ENCODE results near the gene NFIC. TPM values are rescaled to one million over a fixed set of nuclear protein-coding genes. Genes with fewer than 3 reads are reported as not detected.

NFIC gene
- total RNA-seq, 1 experiment from 2014 or later = 56.3 TPM

DNA sequence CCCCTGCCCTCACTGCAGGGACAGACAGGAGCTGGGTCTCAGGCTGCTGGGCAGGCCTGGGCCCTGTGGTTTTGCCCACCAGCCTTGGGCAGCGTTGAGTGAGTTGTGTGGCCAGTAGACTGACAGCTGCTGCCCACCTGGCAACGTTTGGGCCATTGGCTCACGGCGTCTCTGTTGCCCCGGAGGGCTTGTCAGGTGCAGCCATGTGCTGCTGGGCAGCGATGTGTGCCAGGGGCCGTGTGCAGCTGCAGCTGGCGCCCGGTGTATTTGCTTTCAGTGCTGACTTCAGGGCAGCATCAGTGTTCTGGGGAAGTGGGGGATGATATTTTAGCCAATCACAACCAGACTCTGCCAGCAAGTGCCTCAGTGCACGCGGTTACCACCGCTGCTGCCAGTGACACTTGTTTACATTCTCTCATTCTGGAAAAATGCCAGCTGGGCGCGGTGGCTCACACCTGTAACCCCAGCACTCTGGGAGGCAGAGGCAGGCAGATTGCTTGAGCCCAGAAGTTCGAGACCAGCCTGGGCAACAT is 150.4 kb downstream of the NFIC start:
- H3K27ac Mint-ChIP-seq (ENCODE audit: unreplicated experiment) = no peak overlapping the region
- no peaks in the 10 kb centered on the region for H3K9me3 Mint-ChIP-seq (ENCODE audit: low read depth, unreplicated experiment)
- H3K4me3 Mint-ChIP-seq (ENCODE audit: low read depth, unreplicated experiment) = no peak overlapping the region
- TF ChIP-seq, protein P1, sequence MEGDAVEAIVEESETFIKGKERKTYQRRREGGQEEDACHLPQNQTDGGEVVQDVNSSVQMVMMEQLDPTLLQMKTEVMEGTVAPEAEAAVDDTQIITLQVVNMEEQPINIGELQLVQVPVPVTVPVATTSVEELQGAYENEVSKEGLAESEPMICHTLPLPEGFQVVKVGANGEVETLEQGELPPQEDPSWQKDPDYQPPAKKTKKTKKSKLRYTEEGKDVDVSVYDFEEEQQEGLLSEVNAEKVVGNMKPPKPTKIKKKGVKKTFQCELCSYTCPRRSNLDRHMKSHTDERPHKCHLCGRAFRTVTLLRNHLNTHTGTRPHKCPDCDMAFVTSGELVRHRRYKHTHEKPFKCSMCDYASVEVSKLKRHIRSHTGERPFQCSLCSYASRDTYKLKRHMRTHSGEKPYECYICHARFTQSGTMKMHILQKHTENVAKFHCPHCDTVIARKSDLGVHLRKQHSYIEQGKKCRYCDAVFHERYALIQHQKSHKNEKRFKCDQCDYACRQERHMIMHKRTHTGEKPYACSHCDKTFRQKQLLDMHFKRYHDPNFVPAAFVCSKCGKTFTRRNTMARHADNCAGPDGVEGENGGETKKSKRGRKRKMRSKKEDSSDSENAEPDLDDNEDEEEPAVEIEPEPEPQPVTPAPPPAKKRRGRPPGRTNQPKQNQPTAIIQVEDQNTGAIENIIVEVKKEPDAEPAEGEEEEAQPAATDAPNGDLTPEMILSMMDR (IDR thresholded peaks at IDR 0.05; ENCODE audit: unreplicated experiment) = no peak
- peaks cover 6% of the 10 kb centered on the region for H3K36me3 Mint-ChIP-seq (ENCODE audit: insufficient read depth, unreplicated experiment)
- CTCF ChIA-PET = no interaction called here
- BruUV-seq (replicated peaks) = no TSS peak
- DNase-seq = peak; percentile 35
- no peaks in the 10 kb centered on the region for H3K27me3 Mint-ChIP-seq (ENCODE audit: unreplicated experiment)
- H3K4me1 Mint-ChIP-seq (ENCODE audit: low read depth, unreplicated experiment) = no peaks in the 10 kb centered on the region
- intact Hi-C loops (cut with micrococcal nuclease; ENCODE audit: unreplicated experiment) = no loop called here

- H3K4me1 Mint-ChIP-seq (ENCODE audit: low read depth, unreplicated experiment) = no peaks in the 10 kb centered on the region
- H3K4me3 Mint-ChIP-seq (ENCODE audit: low read depth, unreplicated experiment) = no peak overlapping the region
- no TSS peak for BruUV-seq (replicated peaks)
- CTCF ChIA-PET = interaction anchor here (0.7 kb wide), 1 partner anchor 17 kb away, joined by 9 read pairs; the partner anchor contains the start of gene DOHH
- intact Hi-C loops (cut with micrococcal nuclease; ENCODE audit: unreplicated experiment) = no loop called here
- DNase-seq = no peak
- no peaks in the 10 kb centered on the region for H3K9me3 Mint-ChIP-seq (ENCODE audit: low read depth, unreplicated experiment)
- peaks cover 7% of the 10 kb centered on the region for H3K36me3 Mint-ChIP-seq (ENCODE audit: insufficient read depth, unreplicated experiment)
- H3K27me3 Mint-ChIP-seq (ENCODE audit: unreplicated experiment) = no peaks in the 10 kb centered on the region
- TF ChIP-seq, protein P1 (IDR thresholded peaks at IDR 0.05; ENCODE audit: unreplicated experiment) = no peak
- no peak overlapping the region for H3K27ac Mint-ChIP-seq (ENCODE audit: unreplicated experiment)
Measured at GRCh38 chr19:3517638-3518037, 151.3 kb downstream of the NFIC start.

GRCh38 chr19:3518255-3518654 is 151.9 kb downstream of the NFIC start:
- Mint-ChIP-seq H3K36me3 (ENCODE audit: insufficient read depth, unreplicated experiment) (peaks cover 11% of the 10 kb centered on the region), H3K27ac (ENCODE audit: unreplicated experiment) (no peak overlapping the region), H3K9me3 (ENCODE audit: low read depth, unreplicated experiment) (no peaks in the 10 kb centered on the region), H3K4me3 (ENCODE audit: low read depth, unreplicated experiment) (no peak overlapping the region), H3K27me3 (ENCODE audit: unreplicated experiment) (no peaks in the 10 kb centered on the region), H3K4me1 (ENCODE audit: low read depth, unreplicated experiment) (no peaks in the 10 kb centered on the region)
- no peak for DNase-seq
- CTCF ChIA-PET = interaction anchor here (0.7 kb wide), 1 partner anchor 18 kb away, joined by 9 read pairs; the partner anchor contains the start of gene DOHH
- intact Hi-C loops (cut with micrococcal nuclease; ENCODE audit: unreplicated experiment) = no loop called here
- TF ChIP-seq, protein P1 (IDR thresholded peaks at IDR 0.05; ENCODE audit: unreplicated experiment) = no peak
- no TSS peak for BruUV-seq (replicated peaks)

- H3K27ac Mint-ChIP-seq (ENCODE audit: unreplicated experiment) = no peak overlapping the region
- no peaks in the 10 kb centered on the region for H3K27me3 Mint-ChIP-seq (ENCODE audit: unreplicated experiment)
- TF ChIP-seq, protein P1 (IDR thresholded peaks at IDR 0.05; ENCODE audit: unreplicated experiment) = no peak
- H3K9me3 Mint-ChIP-seq (ENCODE audit: low read depth, unreplicated experiment) = no peaks in the 10 kb centered on the region
- no peaks in the 10 kb centered on the region for H3K4me1 Mint-ChIP-seq (ENCODE audit: low read depth, unreplicated experiment)
- H3K36me3 Mint-ChIP-seq (ENCODE audit: insufficient read depth, unreplicated experiment) = peaks cover 13% of the 10 kb centered on the region
- no peak overlapping the region for H3K4me3 Mint-ChIP-seq (ENCODE audit: low read depth, unreplicated experiment)
- DNase-seq = no peak
- no TSS peak for BruUV-seq (replicated peaks)
- CTCF ChIA-PET = no interaction called here
- intact Hi-C loops (cut with micrococcal nuclease; ENCODE audit: unreplicated experiment) = no loop called here
Measured at GRCh38 chr19:3518659-3519058, 152.3 kb downstream of the NFIC start.

Other genes starting within 250 kb of the NFIC start
- 5.9 and 6.5 TPM in 2 replicates for gene GNA15, start 230.6 kb upstream of the NFIC start, total RNA-seq (2022)
- 0.37 TPM in 1 of 2 replicates, not detected in the other for gene S1PR4, start 187.8 kb upstream of the NFIC start, total RNA-seq (2022)
- 79.6 and 80.7 TPM in 2 replicates for gene NCLN, start 180.7 kb upstream of the NFIC start, total RNA-seq (2022)
- 0.40 and 0.64 TPM in 2 replicates for gene CELF5, start 141.9 kb upstream of the NFIC start, total RNA-seq (2022)
- 1.5 and 6.3 TPM in 2 replicates for gene SMIM24, start 113.9 kb downstream of the NFIC start, total RNA-seq (2022)
- gene SMIM44, start 116.9 kb downstream of the NFIC start, total RNA-seq (2022) = not detected in 2 replicates
- gene DOHH, start 134.1 kb downstream of the NFIC start, total RNA-seq (2022) = 10.9 and 11.6 TPM in 2 replicates
- gene FZR1, start 139.7 kb downstream of the NFIC start, total RNA-seq (2022) = 33.1 and 34.5 TPM in 2 replicates
- gene TEKTIP1, start 172.6 kb downstream of the NFIC start, total RNA-seq (2022) = 1.4 and 2.7 TPM in 2 replicates
- gene MFSD12, start 191.0 kb downstream of the NFIC start, total RNA-seq (2022) = 95.2 and 105 TPM in 2 replicates
- gene HMG20B, start 206.4 kb downstream of the NFIC start, total RNA-seq (2022) = 58.1 and 58.4 TPM in 2 replicates
- not detected in 2 replicates for gene GIPC3, start 218.9 kb downstream of the NFIC start, total RNA-seq (2022)
- 0.20 and 0.24 TPM in 2 replicates for gene TBXA2R, start 240.3 kb downstream of the NFIC start, total RNA-seq (2022)

Data from Calu3 (cell line).